ENCODE results near the gene TAAR9. TPM values are rescaled to one million over a fixed set of nuclear protein-coding genes. Genes with fewer than 3 reads are reported as not detected.

Gene TAAR9
- total RNA-seq (2022; extraction: Qiagen RNA extraction; ENCODE audit: low read depth): not detected in 5 replicates

GRCh38 chr6:132537977-132538376 is at the start of gene TAAR9:
TSS of gene TAAR9 (plus strand) at chr6:132538277. CDS start at chr6:132538290, 13 bp downstream.

GRCh38 chr6:132512638-132513632 is 25.1 kb upstream of the TAAR9 start, which contains the start of gene STX7:
TSS of gene STX7 (minus strand) at chr6:132513116. CDS start at chr6:132503530, 9,586 bp downstream.

GRCh38 chr6:132552372-132552771 is 14.3 kb downstream of the TAAR9 start, which contains the start of gene TAAR8:
TSS of gene TAAR8 (plus strand) at chr6:132552672. CDS start at chr6:132552693, 21 bp downstream.

GRCh38 chr6:132570221-132570777 is 32.2 kb downstream of the TAAR9 start, which contains the start of gene TAAR6:
TSS of gene TAAR6 (plus strand) at chr6:132570322. CDS start at chr6:132570322, 0 bp downstream.

Other genes with a start within 250 kb of the TAAR9 start
- 1.1 to 2.3 TPM (median 1.6 TPM) in 5 replicates for gene MOXD1, start 136.8 kb upstream of the TAAR9 start, total RNA-seq (2022; extraction: Qiagen RNA extraction; ENCODE audit: low read depth)
- 18.8 to 26.8 TPM (median 22.8 TPM) in 5 replicates for gene STX7, start 25.2 kb upstream of the TAAR9 start, total RNA-seq (2022; extraction: Qiagen RNA extraction; ENCODE audit: low read depth)
- not detected in 5 replicates for gene TAAR8, start 14.4 kb downstream of the TAAR9 start, total RNA-seq (2022; extraction: Qiagen RNA extraction; ENCODE audit: low read depth)
- not detected in 5 replicates for gene TAAR6, start 32.0 kb downstream of the TAAR9 start, total RNA-seq (2022; extraction: Qiagen RNA extraction; ENCODE audit: low read depth)
- not detected in 5 replicates for gene TAAR5, start 51.5 kb downstream of the TAAR9 start, total RNA-seq (2022; extraction: Qiagen RNA extraction; ENCODE audit: low read depth)
- gene TAAR2, start 86.0 kb downstream of the TAAR9 start, total RNA-seq (2022; extraction: Qiagen RNA extraction; ENCODE audit: low read depth): not detected in 5 replicates
- not detected in 5 replicates for gene TAAR1, start 120.9 kb downstream of the TAAR9 start, total RNA-seq (2022; extraction: Qiagen RNA extraction; ENCODE audit: low read depth)
- 0.03 to 0.07 TPM (median 0.05 TPM) in 3 of 5 replicates, not detected in the others for gene VNN1, start 175.8 kb downstream of the TAAR9 start, total RNA-seq (2022; extraction: Qiagen RNA extraction; ENCODE audit: low read depth)
- 0.10 TPM in 1 of 5 replicates, not detected in the others for gene VNN2, start 219.6 kb downstream of the TAAR9 start, total RNA-seq (2022; extraction: Qiagen RNA extraction; ENCODE audit: low read depth)